GM21381 (cell line): Measurements from ENCODE around the gene SEMA5A.

Source experiments
- ATAC-seq: cut with Tn5 transposase; IDR thresholded peaks from one replicate; pipeline ENCODE4 v1.9.1; 2021; ENCODE audit warnings: mild to moderate bottlenecking, moderate library complexity; ENCODE audit not compliant: unreplicated experiment

The SEMA5A gene

GRCh38 chr5:9523090-9523823 is 22.6 kb downstream of the SEMA5A start:
- ATAC-seq, result no peak

- no peak for ATAC-seq
These were observed 26.3 kb downstream of the SEMA5A start for GRCh38 chr5:9519537-9519936.

- no peak for ATAC-seq
These were observed 29.3 kb downstream of the SEMA5A start for GRCh38 chr5:9516591-9516990.

GRCh38 chr5:9515436-9515835 is 30.4 kb downstream of the SEMA5A start:
- no peak for ATAC-seq

GRCh38 chr5:9514968-9515367 is 30.9 kb downstream of the SEMA5A start:
- no peak for ATAC-seq

GRCh38 chr5:9513827-9514226 is 32.0 kb downstream of the SEMA5A start:
- ATAC-seq, result no peak

- no peak for ATAC-seq
These were observed 33.4 kb downstream of the SEMA5A start for GRCh38 chr5:9512457-9512856.

- no peak for ATAC-seq
These were observed 37.9 kb downstream of the SEMA5A start for GRCh38 chr5:9507974-9508373.

GRCh38 chr5:9505225-9505624 is 40.6 kb downstream of the SEMA5A start:
- no peak for ATAC-seq

GRCh38 chr5:9502864-9503263 is 43.0 kb downstream of the SEMA5A start:
- no peak for ATAC-seq

- no peak for ATAC-seq
These were observed 43.6 kb downstream of the SEMA5A start for GRCh38 chr5:9502050-9502834.

- no peak for ATAC-seq
These were observed 45.2 kb downstream of the SEMA5A start for GRCh38 chr5:9500625-9501024.

GRCh38 chr5:9500193-9500592 is 45.7 kb downstream of the SEMA5A start:
- ATAC-seq, result no peak

- no peak for ATAC-seq
These were observed 46.4 kb downstream of the SEMA5A start for GRCh38 chr5:9499498-9499876.

GRCh38 chr5:9498541-9499497 is 47.1 kb downstream of the SEMA5A start:
- ATAC-seq, result no peak

- no peak for ATAC-seq
These were observed 48.5 kb downstream of the SEMA5A start for GRCh38 chr5:9497347-9497746.

GRCh38 chr5:9496801-9497200 is 49.1 kb downstream of the SEMA5A start:
- ATAC-seq, result no peak

- no peak for ATAC-seq
These were observed 50.8 kb downstream of the SEMA5A start for GRCh38 chr5:9495121-9495520.

GRCh38 chr5:9494301-9494700 is 51.6 kb downstream of the SEMA5A start:
- ATAC-seq, result no peak

- no peak for ATAC-seq
These were observed 55.3 kb downstream of the SEMA5A start for GRCh38 chr5:9490494-9491097.

- ATAC-seq, result no peak
These were observed 62.1 kb downstream of the SEMA5A start for GRCh38 chr5:9483779-9484178.
